GM21526 (cell line): ENCODE measurements around the gene TOR1AIP2.
"Not testable (repeated sequence)": the region's sequence is repeated elsewhere in the genome, so short reads cannot be mapped to it uniquely, and the experiment has no call there.

Source experiments
- ATAC-seq: cut with Tn5 transposase; IDR thresholded peaks from one replicate; pipeline ENCODE4 v1.9.1; 2021; ENCODE audit warnings: moderate library complexity; ENCODE audit not compliant: unreplicated experiment, low FRiP score

TOR1AIP2 gene

DNA sequence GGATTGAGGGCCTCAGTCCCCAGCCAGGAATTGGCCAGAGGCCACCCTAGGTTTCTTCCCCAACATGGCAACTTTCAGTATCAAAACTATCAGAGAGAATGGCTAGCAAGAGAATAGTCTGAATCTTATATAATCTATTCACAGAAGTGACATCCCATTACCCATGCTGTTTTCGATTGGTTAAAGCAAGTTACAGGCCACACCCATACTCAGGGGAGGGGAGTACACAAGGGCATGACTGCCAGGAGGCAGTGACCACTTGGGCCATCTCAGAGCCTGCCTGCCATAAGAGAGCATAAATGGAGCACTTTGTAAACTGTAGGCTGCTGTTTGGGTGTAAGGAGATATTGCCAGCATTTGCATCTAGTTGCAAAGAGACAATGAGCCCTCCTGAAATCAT, 69.1 kb downstream of the TOR1AIP2 start:
- ATAC-seq: no peak

DNA sequence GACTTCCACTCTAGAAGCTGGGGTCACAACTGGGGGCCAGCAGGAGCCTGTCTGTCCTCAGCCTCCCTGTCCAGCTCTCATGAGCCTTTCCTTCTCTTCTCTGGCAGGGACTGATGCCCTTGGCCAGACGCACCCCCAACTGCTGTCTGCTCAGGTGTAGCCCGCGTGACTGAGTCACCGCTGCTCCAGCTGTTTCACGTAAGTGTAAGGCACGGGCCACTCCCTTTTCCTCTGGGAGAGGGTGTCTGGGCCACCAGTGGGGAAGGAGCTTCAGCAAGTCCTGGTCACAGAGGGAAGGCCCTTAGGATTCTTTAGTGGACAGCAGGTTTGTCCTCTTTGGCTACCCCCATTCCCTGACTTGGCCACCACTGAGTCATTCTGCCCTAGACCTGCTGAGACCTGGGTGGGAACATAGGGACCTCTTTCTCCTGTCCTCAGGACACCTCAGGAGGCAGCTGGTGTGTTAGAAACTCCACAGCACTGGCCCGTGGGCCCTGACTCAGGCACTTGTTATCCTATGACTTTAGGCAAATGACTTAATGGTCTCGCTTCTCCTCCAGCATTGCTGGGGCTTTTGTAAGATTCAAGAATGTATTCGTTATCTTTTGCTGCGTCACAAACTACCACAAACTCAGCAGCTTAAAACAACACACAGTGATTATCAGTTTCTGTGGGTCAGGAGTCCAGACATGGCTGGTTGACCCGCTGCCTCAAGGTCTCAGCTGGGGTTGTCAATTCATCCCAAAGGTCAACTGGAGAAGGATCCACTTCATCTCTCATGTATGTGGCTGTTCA, 69.7 kb downstream of the TOR1AIP2 start:
- no peak for ATAC-seq

DNA sequence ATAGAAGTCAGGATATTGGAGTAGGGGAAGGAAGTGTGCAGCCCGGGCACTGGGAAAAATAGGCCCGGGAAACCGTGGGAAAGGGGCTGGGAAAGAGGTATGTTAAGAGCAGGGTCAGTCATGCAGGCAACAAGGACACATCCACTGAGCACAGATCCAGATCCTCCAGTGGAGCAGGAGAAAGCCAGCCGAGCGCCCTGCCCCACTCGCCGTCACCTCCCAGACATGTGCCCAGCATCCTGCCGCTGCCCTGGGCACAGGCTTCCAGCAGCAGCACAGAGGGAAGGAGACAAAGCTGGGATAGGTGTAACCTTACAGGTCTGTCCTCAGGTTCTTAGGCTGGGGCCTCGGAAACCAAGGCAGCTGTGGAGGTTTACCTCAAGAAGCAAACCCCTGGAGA, 70.3 kb downstream of the TOR1AIP2 start:
- no peak for ATAC-seq

DNA sequence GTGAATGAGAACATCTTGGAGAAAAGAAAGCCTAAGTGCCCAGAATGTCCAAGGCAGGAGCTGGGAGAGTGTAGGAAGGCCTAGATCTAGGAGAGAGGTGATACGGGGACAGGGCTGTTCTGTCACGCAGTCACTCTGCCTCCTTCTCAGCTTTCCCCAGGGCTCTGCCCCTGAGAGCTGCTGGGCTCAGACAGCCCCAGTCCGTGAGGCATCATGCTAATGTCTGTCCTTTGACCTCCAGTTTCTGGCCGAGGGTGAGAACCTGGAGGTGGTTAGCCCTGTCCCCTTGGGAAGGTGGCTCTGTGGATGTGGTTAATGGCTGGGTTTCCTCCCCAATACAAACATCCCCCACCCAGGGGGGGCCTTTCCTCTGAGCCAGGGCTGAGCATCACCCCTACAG, 71.3 kb downstream of the TOR1AIP2 start:
- ATAC-seq: no peak

DNA sequence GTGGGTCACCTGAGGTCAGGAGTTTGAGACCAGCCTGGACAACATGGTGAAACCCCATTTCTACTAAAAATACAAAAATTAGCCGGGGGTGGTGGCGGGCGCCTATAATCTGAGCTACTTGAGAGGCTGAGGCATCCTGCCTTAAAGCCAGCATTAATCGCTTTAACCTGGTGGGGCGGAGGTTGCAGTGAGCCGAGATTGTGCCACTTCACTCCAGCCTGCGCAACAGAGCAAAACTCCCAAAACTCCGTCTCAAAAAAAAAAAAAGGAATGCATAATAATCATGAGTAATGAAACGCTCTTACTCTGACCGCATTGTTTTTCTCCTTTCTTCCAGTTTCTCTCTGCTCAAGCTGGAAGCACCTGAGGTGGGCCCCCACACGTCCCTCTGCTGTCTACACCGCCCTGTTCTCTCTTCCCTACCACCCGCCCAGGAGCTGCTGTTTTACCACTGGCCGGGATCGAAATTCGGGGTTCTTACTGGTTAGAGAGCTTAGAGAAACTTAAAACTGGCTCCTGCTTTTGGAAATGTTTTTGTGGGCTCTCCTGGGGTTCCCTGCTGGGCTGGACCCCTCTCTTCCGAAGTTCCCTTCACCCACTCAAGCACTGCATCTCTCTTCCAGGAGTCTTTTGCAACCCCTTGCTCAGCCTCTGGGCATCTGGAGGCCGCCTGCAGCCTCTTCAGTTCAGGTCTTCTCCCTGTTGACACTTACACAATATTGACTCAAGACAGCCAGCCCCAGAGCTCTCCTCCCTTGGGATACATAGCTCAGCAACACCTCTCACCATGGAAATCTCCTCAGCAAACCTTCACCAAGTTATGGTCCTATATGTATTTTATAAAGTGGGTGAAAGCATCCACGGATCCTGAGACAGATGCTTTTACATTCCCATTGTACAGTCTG, 72.1 kb downstream of the TOR1AIP2 start:
- no peak for ATAC-seq

DNA sequence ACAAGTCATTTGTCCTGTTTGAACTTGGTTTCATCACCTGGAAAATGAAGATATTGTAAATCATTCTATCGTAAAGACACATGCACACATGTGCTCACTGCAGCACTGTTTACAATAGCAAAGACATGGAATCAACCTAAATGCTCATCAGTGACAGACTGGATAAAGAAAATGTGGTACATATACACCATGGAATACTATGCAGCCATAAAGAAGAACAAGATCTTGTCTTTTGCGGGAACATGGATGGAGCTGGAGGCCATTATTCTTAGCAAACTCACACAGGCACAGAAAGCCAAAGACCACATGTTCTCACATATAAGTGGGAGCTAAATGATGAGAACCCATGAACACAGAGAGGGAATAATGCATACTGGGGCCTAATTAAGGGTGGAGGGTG, 73.2 kb downstream of the TOR1AIP2 start:
- not testable (repeated sequence) for ATAC-seq

DNA sequence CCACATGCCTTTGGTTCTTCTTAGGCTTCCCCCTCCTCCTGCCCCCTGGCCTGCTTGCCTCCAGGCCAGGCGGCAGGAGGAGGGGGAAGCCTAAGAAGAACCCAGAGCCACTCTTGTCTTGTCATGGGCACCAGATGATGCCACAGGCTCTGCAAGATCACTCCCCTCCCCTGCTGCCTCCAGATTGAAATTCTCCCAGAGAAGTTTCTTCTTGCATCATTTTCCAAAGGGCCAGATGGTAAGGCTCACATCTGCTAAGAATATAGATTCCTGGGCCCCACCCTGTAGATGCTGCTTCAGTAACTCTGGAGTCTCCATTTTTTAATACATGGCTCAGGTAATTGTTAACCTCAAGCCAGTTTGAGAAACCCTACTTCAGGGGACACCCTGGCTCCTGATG, 73.7 kb downstream of the TOR1AIP2 start:
- no peak for ATAC-seq

DNA sequence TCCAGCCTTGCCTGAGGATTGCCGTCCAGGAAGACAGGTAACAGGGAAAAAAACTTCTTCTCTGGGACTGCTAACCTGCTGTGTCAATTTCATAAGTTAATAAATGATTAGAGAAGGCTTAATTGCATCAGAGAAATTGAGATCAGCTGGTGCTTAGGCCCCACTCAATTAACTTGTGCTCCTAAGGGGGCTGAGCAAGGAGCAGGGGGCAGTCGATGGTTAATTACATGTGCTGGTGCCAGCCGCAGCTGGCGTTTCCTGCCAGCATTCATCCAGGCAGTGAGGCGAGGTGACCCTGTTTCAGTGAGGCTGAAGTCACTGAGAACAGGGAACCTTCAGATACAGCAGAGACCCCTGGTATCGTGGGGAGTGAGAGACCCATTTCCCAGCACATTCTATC, 74.5 kb downstream of the TOR1AIP2 start:
- ATAC-seq: no peak

DNA sequence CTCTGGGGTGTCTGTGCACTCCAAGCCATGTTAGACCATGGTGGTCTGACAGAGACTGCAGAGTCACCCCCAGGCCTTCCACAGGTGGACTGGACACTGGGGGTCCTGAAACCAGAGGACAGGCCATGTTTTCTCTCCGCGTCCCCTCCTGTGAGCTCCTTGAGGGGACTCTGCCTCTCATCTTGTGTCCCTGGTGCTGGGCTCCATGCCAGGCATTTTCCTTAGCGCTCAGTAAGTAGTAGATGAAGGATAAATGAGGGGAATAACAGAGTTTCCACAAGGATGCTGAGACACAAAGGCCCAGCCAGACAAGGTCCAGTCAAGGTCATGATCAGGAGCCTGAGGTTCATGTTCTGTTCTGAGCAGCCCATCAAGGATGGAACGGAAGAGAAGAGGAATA, 77.1 kb downstream of the TOR1AIP2 start:
- no peak for ATAC-seq

DNA sequence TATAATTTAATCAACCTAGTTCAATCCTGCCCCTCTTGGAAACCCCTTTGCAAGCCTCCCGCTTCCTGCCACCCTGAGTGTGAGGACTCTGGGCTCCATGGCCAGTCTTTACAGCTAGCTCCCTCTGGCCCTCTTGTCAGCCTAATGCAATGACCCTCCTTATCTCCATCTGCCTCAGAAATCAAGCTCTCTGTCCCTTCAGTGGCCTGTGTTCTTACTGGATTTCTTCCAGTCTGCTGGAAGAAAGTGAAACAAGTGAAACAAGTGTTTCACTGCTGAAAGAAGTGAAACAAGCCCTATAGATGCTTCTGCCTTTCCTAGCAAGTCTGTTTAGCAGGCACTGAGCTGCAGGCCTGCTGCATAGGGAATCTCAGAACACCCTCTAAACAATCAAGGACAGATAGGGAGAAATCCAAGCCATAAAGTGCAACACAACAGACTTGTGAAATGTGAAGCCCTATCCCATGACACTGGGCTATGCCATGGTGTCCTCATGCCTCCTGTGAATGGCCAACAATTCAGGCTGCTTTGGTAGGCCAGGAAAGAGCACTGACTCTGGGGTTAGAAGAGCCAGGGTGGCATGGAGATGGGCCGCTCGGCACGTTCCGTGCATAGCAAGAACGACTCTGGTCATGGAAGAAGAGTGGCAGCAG, 78.6 kb downstream of the TOR1AIP2 start:
- ATAC-seq: no peak

DNA sequence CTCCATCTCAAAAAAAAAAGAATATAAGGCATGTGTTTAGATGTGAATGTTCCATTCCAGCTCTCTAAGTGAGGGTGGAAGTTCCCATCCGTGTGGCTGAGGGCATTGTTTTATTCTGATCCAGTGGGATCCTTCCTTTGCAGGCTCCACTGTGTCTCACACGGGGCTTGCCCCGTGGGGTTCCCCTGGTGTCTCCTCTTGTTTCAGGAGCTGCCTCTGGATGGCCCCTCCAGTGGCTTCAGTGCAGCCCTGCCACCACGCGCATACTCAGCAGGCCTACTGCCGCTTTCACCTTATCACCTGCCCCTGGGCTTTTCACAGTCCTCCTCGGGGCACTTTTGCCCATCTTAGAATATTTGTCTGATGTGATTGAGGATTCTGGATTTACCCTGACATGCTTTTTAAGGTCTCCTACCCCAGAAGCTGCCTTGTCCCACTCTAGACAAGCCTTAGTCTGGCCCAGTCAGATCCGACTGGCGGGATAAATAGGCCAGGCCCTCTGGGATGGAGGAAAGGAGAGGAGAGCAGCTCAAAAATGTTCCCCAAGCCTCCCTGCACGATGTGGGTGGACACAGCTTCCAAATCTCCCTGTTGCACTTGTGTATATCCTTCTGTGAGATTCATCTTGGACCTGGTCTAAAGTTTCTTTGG, 79.3 kb downstream of the TOR1AIP2 start:
- ATAC-seq: no peak

DNA sequence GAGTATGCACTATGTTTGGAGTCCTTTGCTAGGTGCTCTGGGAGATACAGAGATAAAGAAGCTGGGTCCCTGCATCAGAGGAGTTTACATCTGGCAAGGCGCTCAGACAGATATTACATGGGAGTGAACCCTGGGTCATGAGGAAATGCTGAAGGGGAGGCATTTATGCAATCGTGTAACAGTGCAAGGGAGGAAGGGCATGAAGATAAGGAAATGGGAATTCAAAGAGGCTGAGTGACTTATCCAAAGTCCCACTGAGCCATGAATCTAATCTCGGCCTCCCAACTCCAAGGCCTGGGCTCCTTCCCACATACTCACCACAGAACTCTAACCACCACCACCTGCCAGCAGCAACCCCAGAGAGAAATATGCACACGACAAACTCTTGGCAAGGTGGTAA, 82.9 kb downstream of the TOR1AIP2 start:
- ATAC-seq: no peak

DNA sequence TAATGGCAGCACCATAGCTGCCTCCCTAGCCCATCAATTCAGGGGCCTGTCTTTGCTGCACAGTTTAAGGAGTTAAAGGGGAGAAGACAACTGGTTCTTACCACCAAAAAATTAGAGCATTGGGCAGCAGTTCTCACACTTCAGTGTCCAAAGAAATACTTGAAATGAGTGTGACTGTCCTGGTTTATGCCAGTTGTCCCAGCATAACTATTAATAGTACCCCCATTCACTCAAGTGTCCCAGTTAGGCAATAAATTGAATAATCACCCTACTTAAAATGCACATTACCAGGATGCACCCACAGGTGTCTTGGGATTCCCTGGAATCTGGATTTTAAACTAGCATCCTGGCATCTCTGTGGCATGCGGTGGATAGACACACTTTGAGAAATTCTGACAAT, 83.5 kb downstream of the TOR1AIP2 start:
- no peak for ATAC-seq

DNA sequence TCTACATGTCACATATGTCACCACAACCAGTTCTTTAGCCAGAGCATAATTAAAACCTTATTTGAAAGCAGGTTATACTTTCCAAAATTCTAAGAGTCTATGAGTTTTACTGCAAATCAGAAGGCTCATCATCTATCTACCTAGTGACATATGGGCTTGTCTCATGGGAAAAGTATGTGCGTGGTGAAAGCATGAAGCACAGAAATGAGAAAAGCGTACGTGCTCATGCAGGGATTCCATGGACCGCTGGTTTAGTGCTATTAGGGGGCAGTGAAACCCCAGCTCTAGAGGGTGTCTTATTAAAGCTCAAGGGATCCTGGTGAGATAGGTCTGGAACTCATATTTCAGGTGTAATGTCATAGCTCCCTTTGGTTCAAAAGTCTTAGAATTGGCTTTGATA, 84.3 kb downstream of the TOR1AIP2 start:
- ATAC-seq: no peak
